ENCODE results near the gene BUB1B. TPM values are rescaled to one million over a fixed set of nuclear protein-coding genes. Genes with fewer than 3 reads are reported as not detected.

Gene BUB1B
- polyA plus RNA-seq, 1 donor (not counting 4 experiments of a cell fraction or from before 2014, with no cell fraction given): 19.7 TPM

GRCh38 chr15:40128766-40129660, 31.9 kb upstream of the BUB1B start:
- Histone ChIP-seq H3K4me2 (ENCODE audit: control insufficient read depth, extremely low read depth, insufficient read depth, low read depth, low read length) (no peak overlapping the region), H3K9me1 (ENCODE audit: control insufficient read depth, extremely low read depth, insufficient read depth, low read length) (no peaks in the 10 kb centered on the region), H3K9me3 (ENCODE audit: control insufficient read depth, low read depth, low read length) (no peaks in the 10 kb centered on the region), H3K36me3 (ENCODE audit: control insufficient read depth in 2 of 2, extremely low read depth in 1 of 2, insufficient read depth in 2 of 2, low read length in 2 of 2) (no peaks in the 10 kb centered on the region), H3K27ac (ENCODE audit: control insufficient read depth, insufficient read depth, low read length) (no peak overlapping the region), H3K79me2 (ENCODE audit: control insufficient read depth, insufficient read depth, low read length) (no peaks in the 10 kb centered on the region), H3K4me3 (ENCODE audit: control insufficient read depth in 2 of 3, extremely low read depth in 1 of 3, insufficient read depth in 2 of 3, low read depth in 1 of 3, low read length in 3 of 3) (no peak overlapping the region), H2AFZ (ENCODE audit: control insufficient read depth, low read length) (no peak overlapping the region), H3K27me3 (ENCODE audit: control insufficient read depth, extremely low read depth, insufficient read depth, low read length) (no peaks in the 10 kb centered on the region), H4K20me1 (ENCODE audit: control insufficient read depth, extremely low read depth, insufficient read depth, low read length) (no peaks in the 10 kb centered on the region), H3K9ac (ENCODE audit: control insufficient read depth, extremely low read depth, insufficient read depth, low read length) (no peak overlapping the region), H3K4me1 (ENCODE audit: control insufficient read depth, extremely low read depth, insufficient read depth, low read length) (peaks cover 10% of the 10 kb centered on the region)
- FAIRE-seq (no peak), DNase-seq (ENCODE audit: low read depth, low spot score) (no peak)
- dilution Hi-C loops (cut with MboI; ENCODE audit: extremely low pct_ligation_motif_present, low sequenced_read_pairs): no loop called here
- no peak for TF ChIP-seq EZH2 (IDR thresholded peaks at IDR 0.05; ENCODE audit: low read length)

GRCh38 chr15:40130118-40130517, 30.8 kb upstream of the BUB1B start:
- FAIRE-seq: no peak
- no peak overlapping the region for H3K4me3 ChIP-seq (ENCODE audit: control insufficient read depth in 2 of 3, extremely low read depth in 1 of 3, insufficient read depth in 2 of 3, low read depth in 1 of 3, low read length in 3 of 3)
- no peak overlapping the region for H3K4me2 ChIP-seq (ENCODE audit: control insufficient read depth, extremely low read depth, insufficient read depth, low read depth, low read length)
- no peak overlapping the region for H2AFZ ChIP-seq (ENCODE audit: control insufficient read depth, low read length)
- H3K27me3 ChIP-seq (ENCODE audit: control insufficient read depth, extremely low read depth, insufficient read depth, low read length): no peaks in the 10 kb centered on the region
- H3K9me1 ChIP-seq (ENCODE audit: control insufficient read depth, extremely low read depth, insufficient read depth, low read length): no peaks in the 10 kb centered on the region
- H3K79me2 ChIP-seq (ENCODE audit: control insufficient read depth, insufficient read depth, low read length): no peaks in the 10 kb centered on the region
- H3K27ac ChIP-seq (ENCODE audit: control insufficient read depth, insufficient read depth, low read length): no peak overlapping the region
- H3K9ac ChIP-seq (ENCODE audit: control insufficient read depth, extremely low read depth, insufficient read depth, low read length): no peak overlapping the region
- no peaks in the 10 kb centered on the region for H4K20me1 ChIP-seq (ENCODE audit: control insufficient read depth, extremely low read depth, insufficient read depth, low read length)
- peaks cover 4% of the 10 kb centered on the region for H3K4me1 ChIP-seq (ENCODE audit: control insufficient read depth, extremely low read depth, insufficient read depth, low read length)
- TF ChIP-seq CTCF (optimal IDR thresholded peaks at IDR 0.05 in 1 of 3, IDR thresholded peaks at IDR 0.05 in 1 of 3, conservative IDR thresholded peaks at IDR 0.05 in 1 of 3; ENCODE audit: extremely low read depth in 1 of 3, insufficient read depth in 2 of 3, low read length in 3 of 3): no peak
- no peak for TF ChIP-seq EZH2 (IDR thresholded peaks at IDR 0.05; ENCODE audit: low read length)
- no peaks in the 10 kb centered on the region for H3K9me3 ChIP-seq (ENCODE audit: control insufficient read depth, low read depth, low read length)
- DNase-seq (ENCODE audit: low read depth, low spot score): no peak
- H3K36me3 ChIP-seq (ENCODE audit: control insufficient read depth in 2 of 2, extremely low read depth in 1 of 2, insufficient read depth in 2 of 2, low read length in 2 of 2): no peaks in the 10 kb centered on the region
- dilution Hi-C loops (cut with MboI; ENCODE audit: extremely low pct_ligation_motif_present, low sequenced_read_pairs): no loop called here

All from keratinocyte (primary cell).